CD4-positive, alpha-beta T cell treated with Interleukin-4 for 4 hours (primary cell): ENCODE data around the gene ACTN4.

Experiments used
- DNase-seq: peaks from one replicate; pipeline ENCODE4 v3.0.0-alpha.2; 2020

ACTN4 gene

GRCh38 chr19:38638461-38638860 is 9.0 kb upstream of the ACTN4 start:
- no peak for DNase-seq

GRCh38 chr19:38639679-38640078 is 7.8 kb upstream of the ACTN4 start:
- no peak for DNase-seq

- no peak for DNase-seq
Observed at GRCh38 chr19:38640368-38640767, 7.1 kb upstream of the ACTN4 start.

DNA sequence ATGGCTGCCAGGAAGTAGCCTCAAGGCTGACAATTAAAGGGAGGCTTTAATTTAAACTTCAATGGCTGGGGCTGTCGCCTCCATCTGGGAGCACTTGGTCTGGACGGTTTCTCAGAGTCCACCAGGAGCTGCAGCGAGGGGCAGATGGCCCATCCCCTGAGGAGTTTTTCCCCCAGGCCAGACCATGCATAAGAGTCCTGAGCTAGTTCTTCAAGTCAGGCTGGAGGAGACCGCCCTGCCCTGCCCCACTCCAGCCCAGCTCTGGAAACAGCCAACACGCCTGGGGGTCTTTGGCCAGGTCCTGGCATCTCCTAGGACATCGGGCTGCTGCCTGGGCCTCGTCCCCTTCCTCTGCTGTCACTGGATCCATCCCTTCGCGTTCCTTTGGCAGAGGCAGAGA is 5.3 kb upstream of the ACTN4 start:
- DNase-seq = no peak

DNA sequence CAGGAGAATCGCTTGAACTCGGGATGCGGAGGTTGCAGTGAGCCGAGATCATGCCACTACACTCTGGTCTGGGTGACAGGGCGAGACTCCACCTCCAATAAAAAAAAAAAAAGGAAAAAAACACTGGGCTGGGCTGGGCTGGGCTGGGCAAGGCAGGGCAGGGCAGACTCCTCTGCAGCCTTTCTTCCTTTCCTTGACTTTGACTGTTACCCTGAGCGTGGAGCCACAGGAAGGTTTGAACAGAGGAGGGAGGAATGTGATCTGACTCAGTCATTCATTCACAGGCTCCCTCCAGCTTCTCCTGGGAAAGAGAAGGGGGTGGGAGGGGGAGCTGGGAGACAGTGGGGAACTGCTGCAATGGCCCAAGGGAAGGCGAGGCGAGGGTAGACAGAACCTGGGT is 2.7 kb upstream of the ACTN4 start:
- no peak for DNase-seq

- DNase-seq = no peak
Observed at GRCh38 chr19:38647966-38648768, 718 bp downstream of the ACTN4 start.

- no peak for DNase-seq
Observed at GRCh38 chr19:38648769-38649304, 1.4 kb downstream of the ACTN4 start.

DNA sequence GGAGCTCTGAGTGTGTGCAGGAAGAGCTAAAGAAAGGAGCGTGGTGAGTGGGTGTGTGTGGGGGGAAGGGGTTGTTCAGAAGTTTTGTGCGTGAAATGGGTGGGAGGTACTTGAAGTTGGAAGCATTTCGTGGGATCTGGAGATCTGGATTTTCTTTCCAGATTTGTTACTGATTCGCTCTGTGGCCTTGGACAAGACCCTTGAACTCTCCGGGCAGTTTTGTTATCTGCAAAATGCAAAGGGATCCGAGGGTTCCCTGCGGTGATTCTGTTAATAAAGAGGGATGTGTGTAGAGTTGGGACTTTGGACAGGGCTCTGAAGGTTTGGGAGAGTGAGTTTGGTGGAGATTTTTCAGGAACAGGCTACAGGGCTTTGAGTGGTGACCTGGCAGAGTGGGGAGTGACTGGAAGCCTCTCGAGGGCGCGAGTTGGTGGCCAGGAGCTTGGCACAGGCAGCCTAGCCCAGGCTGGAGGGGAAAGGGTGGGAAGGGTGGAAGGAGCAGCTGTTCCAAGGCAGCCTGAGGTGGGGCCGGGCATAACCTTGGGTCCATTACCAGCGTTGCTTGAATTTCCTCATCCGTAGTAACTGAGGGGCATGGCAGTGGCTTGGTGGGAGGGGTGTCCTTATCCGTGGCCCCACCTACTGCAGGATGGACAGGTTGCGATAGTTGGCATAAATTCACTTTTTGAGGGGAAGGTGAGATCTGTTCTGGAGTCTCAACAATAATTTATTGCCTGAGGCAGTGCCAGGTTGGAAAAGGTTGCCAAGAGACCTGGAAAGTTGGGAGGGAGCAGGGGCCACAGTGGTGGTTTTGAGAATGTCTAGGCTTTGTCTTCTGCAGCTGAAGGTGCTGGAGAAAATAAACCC is 2.1 kb downstream of the ACTN4 start:
- no peak for DNase-seq

DNA sequence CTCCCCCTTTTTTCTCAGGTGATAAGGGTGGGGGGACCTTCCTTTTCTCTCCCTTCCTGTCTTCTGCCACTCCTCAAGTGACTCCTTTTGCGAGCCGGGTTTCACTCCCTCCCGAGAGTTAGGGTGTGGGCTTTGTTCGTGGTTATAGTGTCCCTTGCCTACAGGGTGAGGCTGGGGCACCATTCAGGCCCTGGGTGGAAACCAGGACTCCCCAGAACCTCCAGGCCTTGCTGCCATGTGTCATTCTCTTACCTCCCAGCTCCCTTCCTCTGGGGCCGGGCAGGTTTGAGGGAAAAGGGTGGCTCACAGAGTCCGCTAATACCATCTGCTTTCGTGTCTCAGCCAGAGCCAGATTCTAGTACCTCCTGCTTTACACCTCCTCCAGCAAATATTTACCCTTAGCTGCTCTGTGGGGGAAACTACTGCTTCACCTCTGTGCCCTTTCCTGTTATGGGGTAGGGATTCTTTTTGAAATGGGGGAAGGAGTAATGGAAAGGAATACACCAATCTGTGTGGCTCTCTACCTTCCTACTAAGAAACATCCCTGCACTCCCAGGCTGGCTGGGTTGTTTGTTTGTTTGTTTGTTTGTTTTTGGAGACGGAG is 2.8 kb downstream of the ACTN4 start:
- DNase-seq = no peak

DNA sequence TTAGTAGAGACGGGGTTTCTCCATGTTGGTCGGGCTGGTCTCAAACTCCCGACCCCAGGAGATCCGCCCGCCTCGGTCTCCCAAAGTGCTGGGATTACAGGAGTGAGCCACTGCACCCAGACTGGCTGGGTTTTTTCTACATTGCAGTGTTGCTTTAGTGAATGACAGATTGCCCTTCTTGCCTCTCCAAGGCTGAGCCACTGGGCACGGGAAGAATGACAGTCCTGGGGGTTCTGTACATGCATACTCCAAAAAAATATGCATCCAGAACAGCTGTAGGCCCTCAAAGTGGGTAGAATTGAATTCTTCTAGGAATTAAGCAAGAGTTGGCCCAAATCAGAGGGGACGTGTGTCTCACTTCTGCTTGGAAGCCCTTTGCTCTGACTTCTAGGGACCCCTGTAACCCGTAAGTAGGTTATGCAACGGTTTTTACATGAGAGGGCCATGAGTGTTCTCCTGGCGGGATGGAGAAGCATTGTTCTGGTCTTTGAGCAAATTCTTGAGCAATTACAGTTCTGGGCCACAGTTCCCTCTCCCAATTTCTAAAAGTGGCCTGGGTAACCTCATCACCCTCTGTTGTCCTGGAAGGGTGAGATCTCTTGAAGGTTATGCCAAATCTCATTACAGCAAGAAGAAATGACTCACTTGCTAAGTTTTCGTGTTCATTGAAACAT is 3.6 kb downstream of the ACTN4 start:
- no peak for DNase-seq

GRCh38 chr19:38653028-38653571 is 5.7 kb downstream of the ACTN4 start:
- no peak for DNase-seq

DNA sequence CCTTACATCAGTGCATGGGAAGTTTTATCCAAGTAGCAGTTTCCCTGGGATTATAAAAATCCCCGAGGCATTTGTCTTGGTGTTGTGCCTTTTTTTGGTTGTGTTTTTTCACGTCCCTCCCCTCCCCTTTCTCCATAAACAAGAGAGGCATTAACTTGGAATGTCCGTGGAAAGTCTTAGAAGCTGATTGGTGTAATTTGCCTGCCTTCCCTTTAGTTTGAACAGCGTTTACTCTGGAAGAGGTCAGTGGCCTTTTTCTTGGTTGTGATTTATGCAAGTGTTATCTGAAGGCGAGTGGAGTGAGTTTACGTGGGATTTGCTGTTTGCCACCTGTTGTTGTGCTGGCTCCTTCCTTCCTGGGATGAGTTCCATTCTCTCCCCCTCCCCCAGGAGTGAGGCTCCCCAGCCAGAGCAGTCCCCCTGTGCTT is 7.2 kb downstream of the ACTN4 start:
- DNase-seq = no peak

- peak; percentile 40 for DNase-seq
Observed at GRCh38 chr19:38655148-38655824, 7.8 kb downstream of the ACTN4 start.

- peak; percentile 77 for DNase-seq
Observed at GRCh38 chr19:38656171-38656981, 8.9 kb downstream of the ACTN4 start.

DNA sequence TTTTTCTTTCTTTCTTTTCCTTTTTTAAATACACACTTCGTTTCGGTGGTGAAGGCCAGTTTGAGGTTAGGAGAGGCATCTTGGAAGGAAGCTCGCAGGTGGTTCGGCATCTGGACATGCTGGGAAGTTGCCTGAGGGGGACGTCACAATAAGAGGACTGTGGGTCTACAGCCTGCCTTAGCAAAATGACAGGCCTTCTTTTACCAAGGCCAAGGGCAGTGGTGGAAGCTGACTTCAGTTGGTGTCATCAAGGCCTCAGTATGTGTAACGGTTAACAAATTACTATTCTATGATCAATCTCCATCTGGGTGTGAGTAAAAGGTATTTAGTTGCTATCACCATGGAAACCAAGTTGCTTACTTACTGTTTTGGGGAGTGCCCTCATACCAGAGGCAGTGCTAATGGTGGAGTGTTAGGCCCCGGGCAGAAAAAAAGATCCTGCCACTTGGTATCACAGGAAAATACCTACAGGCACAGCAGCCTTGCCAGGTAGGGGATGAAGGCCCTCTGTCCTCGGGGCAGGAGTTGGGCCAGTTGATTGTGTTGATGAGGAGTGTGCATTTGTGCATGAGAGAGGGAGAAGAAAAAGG is 10.3 kb downstream of the ACTN4 start:
- DNase-seq = peak; percentile 83

DNA sequence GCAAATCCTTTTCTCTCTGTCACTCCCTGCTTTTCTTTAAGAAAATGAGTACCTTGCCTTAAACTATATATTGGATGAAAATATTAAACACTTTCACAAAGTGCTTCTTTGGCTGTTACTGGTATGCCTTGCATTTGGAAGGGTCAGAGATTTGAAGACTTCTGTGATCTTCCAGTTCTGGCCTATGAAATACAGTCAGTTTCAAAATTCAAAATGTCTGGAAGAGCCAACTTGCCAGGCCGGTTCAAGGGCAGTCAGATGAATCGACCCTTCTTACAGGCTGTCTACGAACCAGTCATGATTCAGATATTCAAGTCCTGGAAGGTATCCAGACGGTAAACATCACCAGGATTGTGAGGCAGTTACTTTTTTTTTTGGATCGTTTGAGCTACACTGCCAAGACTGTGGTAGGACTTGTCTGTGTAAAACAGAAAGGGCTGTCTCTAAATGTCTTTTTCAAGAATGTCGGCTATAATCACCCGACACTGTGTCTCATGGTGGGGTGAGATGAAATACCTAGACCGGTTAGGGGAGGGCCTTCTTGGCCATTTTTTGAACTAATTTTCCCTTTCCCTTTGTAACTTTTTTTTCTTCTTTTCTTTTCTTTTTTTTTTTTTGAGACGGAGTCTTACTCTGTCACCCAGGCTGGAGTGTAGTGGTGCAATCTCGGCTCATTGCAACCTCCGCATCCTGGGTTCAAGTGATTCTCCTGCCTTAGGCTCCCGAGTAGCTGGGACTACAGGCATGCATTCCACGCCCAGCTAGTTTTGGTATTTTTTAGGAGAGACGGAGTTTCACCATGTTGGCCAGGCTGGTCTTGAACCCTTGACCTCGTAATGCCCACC is 11.2 kb downstream of the ACTN4 start:
- no peak for DNase-seq

GRCh38 chr19:38660724-38661123 is 13.3 kb downstream of the ACTN4 start:
- no peak for DNase-seq

- no peak for DNase-seq
Observed at GRCh38 chr19:38661136-38661535, 13.7 kb downstream of the ACTN4 start.

DNA sequence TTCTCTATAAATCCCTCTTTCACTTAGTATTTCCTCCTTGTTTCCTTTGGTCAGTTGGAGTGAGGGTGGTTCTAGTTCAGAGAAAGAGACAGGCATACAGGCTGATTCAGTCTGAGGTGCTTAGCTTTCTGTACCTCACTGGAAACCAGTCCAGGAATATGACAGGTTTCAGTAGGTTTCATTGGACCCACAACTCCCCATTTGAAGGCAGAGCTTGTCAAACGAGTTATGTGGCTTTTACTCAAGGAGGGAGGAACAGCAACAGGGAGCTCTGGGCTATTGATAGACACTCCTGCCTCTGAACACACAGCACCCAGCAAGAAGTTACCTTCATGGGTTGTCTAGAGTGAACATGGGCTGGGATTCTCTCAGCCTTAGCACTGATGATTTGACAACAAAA is 14.5 kb downstream of the ACTN4 start:
- no peak for DNase-seq
